ENCODE measurements around the gene NSF.

NSF gene

GRCh38 chr17:46717999-46718398, 127.5 kb downstream of the NSF start:
- TF ChIP-seq, protein P1, sequence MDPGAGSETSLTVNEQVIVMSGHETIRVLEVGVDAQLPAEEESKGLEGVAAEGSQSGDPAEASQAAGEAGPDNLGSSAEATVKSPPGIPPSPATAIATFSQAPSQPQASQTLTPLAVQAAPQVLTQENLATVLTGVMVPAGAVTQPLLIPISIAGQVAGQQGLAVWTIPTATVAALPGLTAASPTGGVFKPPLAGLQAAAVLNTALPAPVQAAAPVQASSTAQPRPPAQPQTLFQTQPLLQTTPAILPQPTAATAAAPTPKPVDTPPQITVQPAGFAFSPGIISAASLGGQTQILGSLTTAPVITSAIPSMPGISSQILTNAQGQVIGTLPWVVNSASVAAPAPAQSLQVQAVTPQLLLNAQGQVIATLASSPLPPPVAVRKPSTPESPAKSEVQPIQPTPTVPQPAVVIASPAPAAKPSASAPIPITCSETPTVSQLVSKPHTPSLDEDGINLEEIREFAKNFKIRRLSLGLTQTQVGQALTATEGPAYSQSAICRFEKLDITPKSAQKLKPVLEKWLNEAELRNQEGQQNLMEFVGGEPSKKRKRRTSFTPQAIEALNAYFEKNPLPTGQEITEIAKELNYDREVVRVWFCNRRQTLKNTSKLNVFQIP (CRISPR knock-in tag; IDR thresholded peaks at IDR 0.05; ENCODE audit: borderline replicate concordance, low read depth): no peak
- TF ChIP-seq ZNF70 (CRISPR knock-in tag; IDR thresholded peaks at IDR 0.05): no peak
- no peak for TF ChIP-seq RARB (CRISPR knock-in tag; IDR thresholded peaks at IDR 0.05)
- no peak for TF ChIP-seq ZNF565 (CRISPR knock-in tag; conservative IDR thresholded peaks at IDR 0.05; ENCODE audit: low read depth)
- no peak for TF ChIP-seq ZC3H10 (CRISPR knock-in tag; IDR thresholded peaks at IDR 0.05)
- TF ChIP-seq ZFP3 (CRISPR knock-in tag; IDR thresholded peaks at IDR 0.05): no peak
- no peak for TF ChIP-seq CREB5 (CRISPR knock-in tag; IDR thresholded peaks at IDR 0.05; ENCODE audit: low read depth)
- TF ChIP-seq, protein P2, sequence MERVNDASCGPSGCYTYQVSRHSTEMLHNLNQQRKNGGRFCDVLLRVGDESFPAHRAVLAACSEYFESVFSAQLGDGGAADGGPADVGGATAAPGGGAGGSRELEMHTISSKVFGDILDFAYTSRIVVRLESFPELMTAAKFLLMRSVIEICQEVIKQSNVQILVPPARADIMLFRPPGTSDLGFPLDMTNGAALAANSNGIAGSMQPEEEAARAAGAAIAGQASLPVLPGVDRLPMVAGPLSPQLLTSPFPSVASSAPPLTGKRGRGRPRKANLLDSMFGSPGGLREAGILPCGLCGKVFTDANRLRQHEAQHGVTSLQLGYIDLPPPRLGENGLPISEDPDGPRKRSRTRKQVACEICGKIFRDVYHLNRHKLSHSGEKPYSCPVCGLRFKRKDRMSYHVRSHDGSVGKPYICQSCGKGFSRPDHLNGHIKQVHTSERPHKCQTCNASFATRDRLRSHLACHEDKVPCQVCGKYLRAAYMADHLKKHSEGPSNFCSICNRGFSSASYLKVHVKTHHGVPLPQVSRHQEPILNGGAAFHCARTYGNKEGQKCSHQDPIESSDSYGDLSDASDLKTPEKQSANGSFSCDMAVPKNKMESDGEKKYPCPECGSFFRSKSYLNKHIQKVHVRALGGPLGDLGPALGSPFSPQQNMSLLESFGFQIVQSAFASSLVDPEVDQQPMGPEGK (CRISPR knock-in tag; IDR thresholded peaks at IDR 0.05; ENCODE audit: borderline replicate concordance): no peak
- TF ChIP-seq CSDC2 (CRISPR knock-in tag; IDR thresholded peaks at IDR 0.05): no peak
- no peak for TF ChIP-seq ARNTL (CRISPR knock-in tag; IDR thresholded peaks at IDR 0.05; ENCODE audit: borderline replicate concordance, low read depth)
- TF ChIP-seq GLIS3 (CRISPR knock-in tag; IDR thresholded peaks at IDR 0.05): no peak
- no peak for TF ChIP-seq TOX (CRISPR knock-in tag; IDR thresholded peaks at IDR 0.05; ENCODE audit: borderline replicate concordance)
- TF ChIP-seq OSR1 (CRISPR knock-in tag; IDR thresholded peaks at IDR 0.05): no peak
- ATAC-seq: no peak

GRCh38 chr17:46719891-46720290, 129.4 kb downstream of the NSF start:
- TF ChIP-seq RARB (CRISPR knock-in tag; IDR thresholded peaks at IDR 0.05) (no peak), SNAI2 (CRISPR knock-in tag; IDR thresholded peaks at IDR 0.05) (no peak), TCF4 (CRISPR knock-in tag; IDR thresholded peaks at IDR 0.05; ENCODE audit: borderline replicate concordance) (no peak), ARNTL (CRISPR knock-in tag; IDR thresholded peaks at IDR 0.05; ENCODE audit: borderline replicate concordance, low read depth) (no peak), PPARA (CRISPR knock-in tag; IDR thresholded peaks at IDR 0.05; ENCODE audit: borderline replicate concordance) (no peak), CSRNP3 (CRISPR knock-in tag; IDR thresholded peaks at IDR 0.05) (no peak), ZNF70 (CRISPR knock-in tag; IDR thresholded peaks at IDR 0.05) (no peak)
- ATAC-seq: peak; percentile 85

GRCh38 chr17:46720408-46720807, 129.9 kb downstream of the NSF start:
- peak; percentile 61 for ATAC-seq
- TF ChIP-seq ISL1 (CRISPR knock-in tag; IDR thresholded peaks at IDR 0.05): peak; percentile 83
- no peak for TF ChIP-seq ZC3H10 (CRISPR knock-in tag; IDR thresholded peaks at IDR 0.05)

GRCh38 chr17:46722662-46723285, 132.3 kb downstream of the NSF start:
- ATAC-seq: no peak
- TF ChIP-seq RARB (CRISPR knock-in tag; IDR thresholded peaks at IDR 0.05) (no peak), ZNF565 (CRISPR knock-in tag; conservative IDR thresholded peaks at IDR 0.05; ENCODE audit: low read depth) (no peak), ZNF70 (CRISPR knock-in tag; IDR thresholded peaks at IDR 0.05) (no peak), ZC3H10 (CRISPR knock-in tag; IDR thresholded peaks at IDR 0.05) (no peak), ISL1 (CRISPR knock-in tag; IDR thresholded peaks at IDR 0.05) (no peak), ZFP3 (CRISPR knock-in tag; IDR thresholded peaks at IDR 0.05) (no peak), ESRRG (CRISPR knock-in tag; IDR thresholded peaks at IDR 0.05) (no peak), CSRNP3 (CRISPR knock-in tag; IDR thresholded peaks at IDR 0.05) (no peak)
- TF ChIP-seq, protein P3, sequence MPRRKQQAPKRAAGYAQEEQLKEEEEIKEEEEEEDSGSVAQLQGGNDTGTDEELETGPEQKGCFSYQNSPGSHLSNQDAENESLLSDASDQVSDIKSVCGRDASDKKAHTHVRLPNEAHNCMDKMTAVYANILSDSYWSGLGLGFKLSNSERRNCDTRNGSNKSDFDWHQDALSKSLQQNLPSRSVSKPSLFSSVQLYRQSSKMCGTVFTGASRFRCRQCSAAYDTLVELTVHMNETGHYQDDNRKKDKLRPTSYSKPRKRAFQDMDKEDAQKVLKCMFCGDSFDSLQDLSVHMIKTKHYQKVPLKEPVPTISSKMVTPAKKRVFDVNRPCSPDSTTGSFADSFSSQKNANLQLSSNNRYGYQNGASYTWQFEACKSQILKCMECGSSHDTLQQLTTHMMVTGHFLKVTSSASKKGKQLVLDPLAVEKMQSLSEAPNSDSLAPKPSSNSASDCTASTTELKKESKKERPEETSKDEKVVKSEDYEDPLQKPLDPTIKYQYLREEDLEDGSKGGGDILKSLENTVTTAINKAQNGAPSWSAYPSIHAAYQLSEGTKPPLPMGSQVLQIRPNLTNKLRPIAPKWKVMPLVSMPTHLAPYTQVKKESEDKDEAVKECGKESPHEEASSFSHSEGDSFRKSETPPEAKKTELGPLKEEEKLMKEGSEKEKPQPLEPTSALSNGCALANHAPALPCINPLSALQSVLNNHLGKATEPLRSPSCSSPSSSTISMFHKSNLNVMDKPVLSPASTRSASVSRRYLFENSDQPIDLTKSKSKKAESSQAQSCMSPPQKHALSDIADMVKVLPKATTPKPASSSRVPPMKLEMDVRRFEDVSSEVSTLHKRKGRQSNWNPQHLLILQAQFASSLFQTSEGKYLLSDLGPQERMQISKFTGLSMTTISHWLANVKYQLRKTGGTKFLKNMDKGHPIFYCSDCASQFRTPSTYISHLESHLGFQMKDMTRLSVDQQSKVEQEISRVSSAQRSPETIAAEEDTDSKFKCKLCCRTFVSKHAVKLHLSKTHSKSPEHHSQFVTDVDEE (CRISPR knock-in tag; IDR thresholded peaks at IDR 0.05): no peak
- TF ChIP-seq, protein P2 (CRISPR knock-in tag; IDR thresholded peaks at IDR 0.05; ENCODE audit: borderline replicate concordance): no peak
- TF ChIP-seq, protein P1 (CRISPR knock-in tag; IDR thresholded peaks at IDR 0.05; ENCODE audit: borderline replicate concordance, low read depth): no peak
